ENCODE results near the gene PCSK4.

DNA sequence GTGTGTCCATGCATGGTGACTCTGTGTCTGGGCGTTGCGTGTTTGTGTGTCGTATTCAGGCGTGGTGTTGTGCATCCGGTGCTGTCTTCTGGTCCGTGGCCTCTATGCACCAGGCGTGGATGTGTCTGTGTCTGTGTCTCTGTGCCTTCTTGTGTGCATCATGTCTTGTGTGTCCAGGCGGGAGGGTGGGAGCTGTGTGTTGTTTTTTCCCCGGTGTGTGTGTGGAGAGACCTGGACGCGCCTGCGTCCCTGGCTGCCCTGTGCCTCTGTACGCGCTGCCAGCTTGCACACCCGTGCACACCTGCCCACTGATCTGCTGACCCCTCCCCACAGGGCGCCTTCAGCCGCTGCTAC lies 34.8 kb upstream of the PCSK4 start:
- TF ChIP-seq POLR2A (IDR thresholded peaks at IDR 0.05; ENCODE audit: low read length) (no peak), GATA1 (IDR thresholded peaks at IDR 0.05; ENCODE audit: low read depth, low read length) (no peak)

Data from erythroblast (primary cell).